ENCODE measurements around the gene PARP8.

DNA sequence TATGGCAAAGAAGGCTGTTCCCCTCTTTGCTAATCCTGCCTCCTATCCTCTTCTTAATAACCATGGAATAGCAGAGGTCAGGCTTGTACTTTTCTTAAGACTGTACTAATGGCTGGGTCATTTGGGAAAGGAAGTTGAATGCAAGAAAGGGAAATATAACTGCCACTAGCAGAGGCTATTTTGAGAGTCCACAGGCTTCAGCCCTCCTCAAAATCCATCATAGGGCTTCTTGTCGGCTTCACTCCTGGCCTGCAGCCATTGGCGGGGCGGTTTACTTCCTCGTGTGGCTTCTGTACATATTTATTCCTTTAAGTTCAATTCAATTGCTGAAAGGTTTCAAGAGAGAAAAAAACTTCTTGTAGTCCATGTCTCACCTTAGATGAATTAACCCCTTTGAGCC, 2.8 kb upstream of the PARP8 start:
- TF ChIP-seq, protein P1, sequence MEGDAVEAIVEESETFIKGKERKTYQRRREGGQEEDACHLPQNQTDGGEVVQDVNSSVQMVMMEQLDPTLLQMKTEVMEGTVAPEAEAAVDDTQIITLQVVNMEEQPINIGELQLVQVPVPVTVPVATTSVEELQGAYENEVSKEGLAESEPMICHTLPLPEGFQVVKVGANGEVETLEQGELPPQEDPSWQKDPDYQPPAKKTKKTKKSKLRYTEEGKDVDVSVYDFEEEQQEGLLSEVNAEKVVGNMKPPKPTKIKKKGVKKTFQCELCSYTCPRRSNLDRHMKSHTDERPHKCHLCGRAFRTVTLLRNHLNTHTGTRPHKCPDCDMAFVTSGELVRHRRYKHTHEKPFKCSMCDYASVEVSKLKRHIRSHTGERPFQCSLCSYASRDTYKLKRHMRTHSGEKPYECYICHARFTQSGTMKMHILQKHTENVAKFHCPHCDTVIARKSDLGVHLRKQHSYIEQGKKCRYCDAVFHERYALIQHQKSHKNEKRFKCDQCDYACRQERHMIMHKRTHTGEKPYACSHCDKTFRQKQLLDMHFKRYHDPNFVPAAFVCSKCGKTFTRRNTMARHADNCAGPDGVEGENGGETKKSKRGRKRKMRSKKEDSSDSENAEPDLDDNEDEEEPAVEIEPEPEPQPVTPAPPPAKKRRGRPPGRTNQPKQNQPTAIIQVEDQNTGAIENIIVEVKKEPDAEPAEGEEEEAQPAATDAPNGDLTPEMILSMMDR (conservative IDR thresholded peaks at IDR 0.05; ENCODE audit: low read length) = no peak
- TF ChIP-seq EZH2phosphoT487 (IDR thresholded peaks at IDR 0.05; ENCODE audit: borderline replicate concordance, low read depth, low read length) = no peak

All from OCI-LY7 (cell line).